Astrocyte of the cerebellum (primary cell): Measurements from ENCODE around the gene RAPGEF4.

Experiments
- DNase-seq: peaks from one replicate; pipeline ENCODE4 v3.0.0-alpha.2; 2011; ENCODE audit warnings: low read depth
- H3K4me3 ChIP-seq: 2 replicates; pipeline ENCODE4 v1.5.1; 2011; ENCODE audit warnings: mild to moderate bottlenecking, low read depth, low read length, moderate library complexity
- in situ Hi-C: cut with HindIII; loops from 2 replicates; pipeline ENCODE4 v1.10.0; 2017; ENCODE audit warnings: low sequenced_read_pairs
- TF ChIP-seq, protein P1 (sequence below): IDR thresholded peaks from 2 replicates; pipeline ENCODE4 v1.5.1; 2012; ENCODE audit warnings: low read length, low read depth, moderate library complexity, mild to moderate bottlenecking; ENCODE audit errors: missing control alignments

The RAPGEF4 gene

DNA sequence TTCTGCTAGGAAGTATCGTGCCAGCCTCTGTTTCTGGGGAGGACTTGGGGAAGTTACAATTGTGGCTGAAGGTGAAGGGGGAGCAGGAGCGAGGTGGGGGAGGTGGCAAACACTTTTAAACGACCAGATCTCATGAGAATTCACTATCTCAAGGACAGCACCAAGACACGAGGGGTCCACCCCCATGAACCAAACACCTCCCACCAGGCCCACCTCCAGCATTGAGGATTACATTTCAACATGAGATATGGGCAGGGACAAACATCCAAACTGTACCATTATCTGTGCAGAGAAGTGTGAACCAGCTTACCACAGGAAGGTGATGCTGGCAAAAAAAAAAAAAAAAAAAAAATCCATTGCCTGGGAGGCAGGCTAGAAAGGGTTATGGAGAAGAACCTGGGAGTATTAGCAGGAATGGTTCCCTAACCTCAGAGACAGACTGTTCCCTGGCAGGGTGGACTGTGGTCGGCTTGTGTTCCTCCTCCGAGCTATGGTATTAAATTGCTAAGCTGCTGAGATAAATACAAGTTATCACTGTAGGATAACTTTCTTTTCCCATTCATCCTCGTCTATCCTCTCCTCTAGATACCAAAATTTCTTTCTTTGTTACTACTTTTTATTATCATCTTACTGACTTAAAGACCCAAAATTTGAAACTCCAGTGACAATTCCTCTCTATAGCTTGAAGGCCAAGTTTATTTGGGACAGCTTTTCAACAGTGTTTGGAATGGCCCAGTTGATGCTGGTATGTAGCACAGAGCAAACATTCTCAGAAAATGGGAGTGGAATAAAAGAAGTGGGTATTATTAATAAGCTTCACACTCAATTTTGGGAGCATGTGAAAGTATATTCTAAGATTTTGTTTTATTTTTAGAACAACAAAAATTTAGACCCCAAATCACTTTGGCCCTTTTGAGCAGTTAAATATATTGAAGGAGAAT, 266.3 kb downstream of the RAPGEF4 start:
- no peak overlapping the region for H3K4me3 ChIP-seq
- TF ChIP-seq, protein P1, sequence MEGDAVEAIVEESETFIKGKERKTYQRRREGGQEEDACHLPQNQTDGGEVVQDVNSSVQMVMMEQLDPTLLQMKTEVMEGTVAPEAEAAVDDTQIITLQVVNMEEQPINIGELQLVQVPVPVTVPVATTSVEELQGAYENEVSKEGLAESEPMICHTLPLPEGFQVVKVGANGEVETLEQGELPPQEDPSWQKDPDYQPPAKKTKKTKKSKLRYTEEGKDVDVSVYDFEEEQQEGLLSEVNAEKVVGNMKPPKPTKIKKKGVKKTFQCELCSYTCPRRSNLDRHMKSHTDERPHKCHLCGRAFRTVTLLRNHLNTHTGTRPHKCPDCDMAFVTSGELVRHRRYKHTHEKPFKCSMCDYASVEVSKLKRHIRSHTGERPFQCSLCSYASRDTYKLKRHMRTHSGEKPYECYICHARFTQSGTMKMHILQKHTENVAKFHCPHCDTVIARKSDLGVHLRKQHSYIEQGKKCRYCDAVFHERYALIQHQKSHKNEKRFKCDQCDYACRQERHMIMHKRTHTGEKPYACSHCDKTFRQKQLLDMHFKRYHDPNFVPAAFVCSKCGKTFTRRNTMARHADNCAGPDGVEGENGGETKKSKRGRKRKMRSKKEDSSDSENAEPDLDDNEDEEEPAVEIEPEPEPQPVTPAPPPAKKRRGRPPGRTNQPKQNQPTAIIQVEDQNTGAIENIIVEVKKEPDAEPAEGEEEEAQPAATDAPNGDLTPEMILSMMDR: no peak
- in situ Hi-C loops: no loop called here
- no peak for DNase-seq

DNA sequence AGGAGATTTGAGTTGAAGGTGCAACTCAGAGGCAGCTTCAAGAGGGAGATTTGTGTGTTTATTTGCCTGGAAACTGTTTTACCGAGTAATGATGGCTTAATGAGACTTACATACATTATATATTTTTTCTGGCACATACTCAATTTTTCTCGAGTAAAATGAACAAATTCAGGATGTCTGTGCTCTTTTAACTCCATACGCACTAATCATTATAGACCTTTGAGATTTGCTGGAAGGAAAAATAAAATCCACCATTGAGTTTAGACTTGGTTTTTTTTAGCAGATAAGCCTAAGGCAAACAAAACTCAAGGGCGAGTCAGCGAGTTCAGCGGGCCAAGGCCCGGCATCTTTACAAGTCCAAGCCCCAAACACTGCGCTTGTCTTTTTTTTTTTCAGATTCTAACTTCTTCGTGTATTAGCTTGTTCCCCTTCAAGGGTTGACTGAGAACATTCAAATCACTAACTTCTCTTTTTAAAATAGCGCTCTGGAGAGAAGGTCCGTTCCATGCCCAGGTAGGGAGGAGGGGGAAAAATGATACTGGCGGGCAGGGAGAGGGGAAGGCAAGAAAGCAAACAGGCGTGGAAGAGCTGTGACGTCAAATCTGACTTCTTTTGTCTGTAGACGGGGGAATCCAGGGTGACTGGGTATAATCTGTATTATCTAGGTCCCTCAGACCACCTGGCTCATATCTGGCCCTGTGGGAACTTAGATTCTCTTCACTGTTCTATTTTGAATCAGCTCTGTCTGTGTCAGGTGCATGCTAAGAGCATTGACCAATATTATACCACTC, 267.3 kb downstream of the RAPGEF4 start:
- no peak for DNase-seq
- TF ChIP-seq, protein P1: no peak
- H3K4me3 ChIP-seq: no peak overlapping the region
- in situ Hi-C loops: no loop called here

DNA sequence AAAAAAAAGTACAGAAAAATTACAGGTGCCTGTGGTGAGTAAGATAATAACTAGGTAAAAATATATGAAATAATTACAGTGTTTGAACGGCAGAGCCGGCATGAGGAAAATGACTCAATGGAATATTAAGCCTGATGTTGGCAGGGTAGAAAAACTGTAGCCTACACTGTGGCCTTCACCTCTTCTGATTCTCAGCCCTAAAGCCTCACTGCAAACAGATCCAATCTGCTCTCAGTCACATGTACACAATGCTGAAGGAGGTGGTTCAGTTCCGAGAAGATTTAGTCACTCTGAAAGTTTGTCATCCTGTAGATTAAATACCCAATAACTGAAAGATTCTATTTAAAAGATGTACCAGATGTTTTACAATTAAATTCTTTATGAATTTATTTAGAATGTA, 273.1 kb downstream of the RAPGEF4 start:
- TF ChIP-seq, protein P1: no peak
- in situ Hi-C loops: no loop called here
- H3K4me3 ChIP-seq: no peak overlapping the region
- DNase-seq: no peak

DNA sequence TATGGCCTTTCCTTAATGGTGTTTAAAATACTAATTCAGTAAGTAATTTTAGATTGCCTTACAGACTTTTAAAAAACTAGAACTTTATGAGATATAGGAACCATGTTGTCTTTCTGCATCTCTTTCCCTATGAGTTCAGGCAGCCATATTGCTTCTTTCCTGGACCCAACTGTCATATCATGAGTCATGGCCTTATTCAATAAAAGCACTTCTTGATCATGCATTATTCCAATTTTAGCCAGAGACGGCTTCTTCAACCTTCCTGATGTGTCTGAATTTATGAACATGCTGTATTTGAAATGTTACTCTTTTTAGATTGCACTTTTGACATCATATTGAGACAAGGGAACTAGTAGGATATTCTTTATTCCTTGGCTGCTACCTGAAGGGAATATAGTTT, 274.6 kb downstream of the RAPGEF4 start:
- no peak for DNase-seq
- in situ Hi-C loops: no loop called here
- H3K4me3 ChIP-seq: no peak overlapping the region
- TF ChIP-seq, protein P1: no peak

DNA sequence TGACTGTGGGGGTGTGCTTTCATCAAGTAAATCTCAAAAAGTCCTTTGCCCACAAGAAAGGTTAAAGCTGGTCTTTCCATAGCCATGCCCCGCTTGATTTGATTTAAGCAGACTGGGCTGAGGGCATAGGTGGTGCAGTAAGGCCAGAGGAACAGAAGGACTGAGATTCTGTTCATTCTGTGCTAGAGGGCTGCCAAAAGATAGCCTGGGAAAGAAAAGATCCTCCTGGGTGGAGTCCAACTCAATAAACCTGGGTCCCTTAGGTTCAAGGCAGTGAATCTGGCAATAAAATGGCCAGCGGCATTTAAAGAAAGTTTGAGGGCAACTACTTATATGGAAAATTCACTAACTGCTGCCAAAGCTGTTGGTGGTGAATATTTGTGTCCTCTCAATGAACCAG, 280.8 kb downstream of the RAPGEF4 start:
- no peak overlapping the region for H3K4me3 ChIP-seq
- no peak for DNase-seq
- in situ Hi-C loops: no loop called here
- TF ChIP-seq, protein P1: no peak

DNA sequence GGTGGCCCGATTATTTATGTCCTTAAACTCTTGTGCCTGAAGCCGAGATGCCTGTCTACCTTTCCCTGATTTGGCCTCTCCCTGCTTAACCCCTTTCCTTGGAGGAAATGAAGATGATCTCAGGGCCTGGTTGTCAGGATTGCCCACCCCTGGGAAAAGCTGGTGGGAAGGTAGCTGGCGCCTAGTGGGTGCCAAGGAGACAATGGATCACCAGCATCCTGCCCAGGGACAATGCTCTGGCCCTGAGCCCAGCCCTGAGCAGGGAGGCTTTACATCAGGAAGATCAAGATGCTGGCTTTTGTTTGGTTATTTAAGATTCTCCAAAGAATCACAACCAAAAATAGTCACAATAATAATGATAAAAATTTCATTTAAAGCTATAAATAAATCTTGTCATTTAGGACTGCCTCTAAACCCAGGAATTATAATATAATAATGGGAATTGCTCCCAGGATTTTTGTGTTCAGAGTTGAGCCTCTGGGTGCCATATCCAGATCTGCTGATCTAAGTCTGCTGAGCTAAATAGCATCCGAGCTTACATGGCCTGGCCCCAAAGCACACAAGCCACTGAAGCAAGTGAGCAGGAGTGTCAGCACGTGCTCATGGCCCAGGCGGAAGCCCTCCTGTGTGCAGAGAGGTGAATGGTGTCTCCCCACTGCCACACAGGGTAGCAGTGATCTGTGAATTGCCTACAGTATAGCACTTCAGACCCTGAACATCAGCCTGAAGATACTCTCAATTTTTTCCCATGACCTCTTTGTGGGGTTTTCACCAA, 282.2 kb downstream of the RAPGEF4 start:
- no peak for DNase-seq
- in situ Hi-C loops: no loop called here

More for the DNA sequence above, 282.2 kb downstream of the RAPGEF4 start:
- TF ChIP-seq, protein P1: no peak
- no peak overlapping the region for H3K4me3 ChIP-seq
